Measurements from ENCODE around the gene OAT. TPM values are rescaled to one million over a fixed set of nuclear protein-coding genes. Genes with fewer than 3 reads are reported as not detected.

OAT gene
- total RNA-seq, 1 donor from 2014 or later = 119 TPM

DNA sequence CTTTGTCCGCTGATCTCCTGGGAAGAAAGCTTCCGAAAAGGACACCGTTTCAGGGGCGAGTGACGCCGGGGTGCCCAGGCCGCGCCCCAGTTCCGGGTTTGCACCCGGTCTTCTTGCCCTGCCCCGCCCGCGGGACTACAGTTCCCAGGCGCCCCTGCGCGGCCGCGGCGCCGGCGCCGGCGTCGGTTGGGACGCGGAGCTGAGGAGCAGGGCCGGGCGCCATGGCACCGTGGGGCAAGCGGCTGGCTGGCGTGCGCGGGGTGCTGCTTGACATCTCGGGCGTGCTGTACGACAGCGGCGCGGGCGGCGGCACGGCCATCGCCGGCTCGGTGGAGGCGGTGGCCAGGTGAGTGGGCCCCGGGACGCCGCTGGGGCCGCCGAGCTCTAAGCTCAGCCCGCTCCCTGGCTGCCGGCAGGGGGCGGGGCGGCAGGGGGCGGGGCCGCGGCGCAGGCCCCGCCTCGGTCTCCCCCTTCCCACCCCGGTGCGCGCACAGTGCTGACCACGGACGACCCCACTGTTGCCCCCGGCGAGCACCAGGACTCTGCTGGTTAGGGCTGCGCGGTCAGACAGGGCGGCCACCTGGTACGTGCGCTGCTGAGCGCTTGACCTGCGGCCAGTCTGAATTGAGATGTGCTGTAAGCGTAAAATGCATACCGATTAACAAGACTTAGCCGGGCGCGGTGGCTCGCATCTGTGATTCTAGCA is 43.1 kb upstream of the OAT start, which contains the start of gene LHPP:
Gene LHPP, plus strand, starts transcription at position 182 of the 706 bp plus-strand sequence. Its CDS starts 40 bp downstream, at position 222.
- Histone ChIP-seq H3K27me3 (ENCODE audit: insufficient read depth, low read length) (peaks cover 10% of the 10 kb centered on the region), H3K4me2 (ENCODE audit: low read length) (peak within 1 kb of the TSS; percentile 96), H3K36me3 (ENCODE audit: insufficient read depth, low read length) (no peaks in the 10 kb centered on the region), H3K4me1 (ENCODE audit: insufficient read depth, low read length) (peaks cover 4% of the 10 kb centered on the region), H3K9me3 (ENCODE audit: insufficient read depth, low read depth, low read length) (no peaks in the 10 kb centered on the region), H2AFZ (ENCODE audit: low read depth, low read length) (peak within 1 kb of the TSS; percentile 98), H3K79me2 (ENCODE audit: insufficient read depth, low read length) (no peaks in the 10 kb centered on the region), H3K4me3 (ENCODE audit: insufficient read depth, low read depth, low read length) (peak within 1 kb of the TSS; percentile 77), H3K27ac (ENCODE audit: low read depth, low read length) (peak within 1 kb of the TSS; percentile 53), H4K20me1 (ENCODE audit: insufficient read depth, low read length) (peaks cover 9% of the 10 kb centered on the region), H3K9ac (ENCODE audit: low read length) (peak within 1 kb of the TSS; percentile 74)
- H3K27me3 Mint-ChIP-seq (ENCODE audit: low read depth, unreplicated experiment) = peaks cover 5% of the 10 kb centered on the region
- peak within 1 kb of the TSS; percentile 87 for H3K4me3 Mint-ChIP-seq (ENCODE audit: unreplicated experiment)
- TF ChIP-seq EZH2 (IDR thresholded peaks at IDR 0.05; ENCODE audit: insufficient read depth, low read length) (no peak), CTCF (IDR thresholded peaks at IDR 0.05; ENCODE audit: insufficient read depth, low read depth, low read length) (no peak)
- DNase-seq (ENCODE audit: low read depth) = peak; percentile 54
- peaks cover 3% of the 10 kb centered on the region for H3K4me1 Mint-ChIP-seq (ENCODE audit: low read depth, unreplicated experiment)
- no peaks in the 10 kb centered on the region for H3K36me3 Mint-ChIP-seq (ENCODE audit: low read depth, unreplicated experiment)
- peaks cover 7% of the 10 kb centered on the region for H3K9me3 Mint-ChIP-seq (ENCODE audit: unreplicated experiment)
- H3K27ac Mint-ChIP-seq (ENCODE audit: unreplicated experiment) = peak within 1 kb of the TSS; percentile 10
- FAIRE-seq = no peak

DNA sequence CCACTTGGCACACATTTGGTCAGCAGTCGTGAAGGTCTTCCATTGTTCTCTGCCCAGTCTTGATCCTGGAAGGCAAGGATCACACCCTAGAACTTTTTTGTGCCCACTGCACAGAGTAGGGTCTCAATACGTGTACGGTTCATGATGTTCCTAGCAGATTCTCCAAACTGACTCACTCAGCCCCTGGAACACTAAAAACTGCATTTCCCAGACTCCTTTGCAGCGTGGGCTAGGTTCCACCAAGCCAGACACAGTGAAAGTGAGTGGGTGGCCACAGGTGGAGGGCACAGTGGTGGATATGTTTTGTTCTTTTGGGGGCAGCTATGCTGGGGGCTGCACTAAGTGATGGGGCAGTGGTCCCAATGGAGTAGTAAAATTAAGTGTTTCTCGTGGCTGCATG is 41.4 kb upstream of the OAT start:
- TF ChIP-seq CTCF (IDR thresholded peaks at IDR 0.05; ENCODE audit: insufficient read depth, low read depth, low read length) (no peak), EZH2 (IDR thresholded peaks at IDR 0.05; ENCODE audit: insufficient read depth, low read length) (no peak)
- no peaks in the 10 kb centered on the region for H3K36me3 Mint-ChIP-seq (ENCODE audit: low read depth, unreplicated experiment)

GRCh38 chr10:124459395-124459794 is 40.7 kb upstream of the OAT start:
- H3K4me3 Mint-ChIP-seq (ENCODE audit: unreplicated experiment) = no peak overlapping the region
- H3K9me3 ChIP-seq (ENCODE audit: insufficient read depth, low read depth, low read length) = no peaks in the 10 kb centered on the region
- peaks cover 2% of the 10 kb centered on the region for H4K20me1 ChIP-seq (ENCODE audit: insufficient read depth, low read length)
- no peak overlapping the region for H2AFZ ChIP-seq (ENCODE audit: low read depth, low read length)
- H3K27ac ChIP-seq (ENCODE audit: low read depth, low read length) = no peak overlapping the region
- peaks cover 7% of the 10 kb centered on the region for H3K9me3 Mint-ChIP-seq (ENCODE audit: unreplicated experiment)
- H3K4me3 ChIP-seq (ENCODE audit: insufficient read depth, low read depth, low read length) = no peak overlapping the region
- no peaks in the 10 kb centered on the region for H3K36me3 ChIP-seq (ENCODE audit: insufficient read depth, low read length)
- H3K36me3 Mint-ChIP-seq (ENCODE audit: low read depth, unreplicated experiment) = no peaks in the 10 kb centered on the region
- no peaks in the 10 kb centered on the region for H3K79me2 ChIP-seq (ENCODE audit: insufficient read depth, low read length)
- TF ChIP-seq CTCF (IDR thresholded peaks at IDR 0.05; ENCODE audit: insufficient read depth, low read depth, low read length) = no peak
- no peak for TF ChIP-seq EZH2 (IDR thresholded peaks at IDR 0.05; ENCODE audit: insufficient read depth, low read length)
- H3K27me3 Mint-ChIP-seq (ENCODE audit: low read depth, unreplicated experiment) = peaks cover 19% of the 10 kb centered on the region
- DNase-seq (ENCODE audit: low read depth) (no peak), FAIRE-seq (no peak)
- no peaks in the 10 kb centered on the region for H3K4me1 Mint-ChIP-seq (ENCODE audit: low read depth, unreplicated experiment)
- H3K9ac ChIP-seq (ENCODE audit: low read length) = no peak overlapping the region
- no peak overlapping the region for H3K4me2 ChIP-seq (ENCODE audit: low read length)
- no peak overlapping the region for H3K27ac Mint-ChIP-seq (ENCODE audit: unreplicated experiment)
- peaks cover 4% of the 10 kb centered on the region for H3K4me1 ChIP-seq (ENCODE audit: insufficient read depth, low read length)
- peaks cover 25% of the 10 kb centered on the region for H3K27me3 ChIP-seq (ENCODE audit: insufficient read depth, low read length)

More for the DNA sequence above, 41.4 kb upstream of the OAT start:
- no peak for DNase-seq (ENCODE audit: low read depth)
- H3K4me3 ChIP-seq (ENCODE audit: insufficient read depth, low read depth, low read length) = no peak overlapping the region
- H3K4me1 Mint-ChIP-seq (ENCODE audit: low read depth, unreplicated experiment) = peaks cover 3% of the 10 kb centered on the region
- FAIRE-seq = no peak
- peaks cover 19% of the 10 kb centered on the region for H3K27me3 ChIP-seq (ENCODE audit: insufficient read depth, low read length)
- no peak overlapping the region for H3K9ac ChIP-seq (ENCODE audit: low read length)
- H3K4me3 Mint-ChIP-seq (ENCODE audit: unreplicated experiment) = no peak overlapping the region
- H3K79me2 ChIP-seq (ENCODE audit: insufficient read depth, low read length) = no peaks in the 10 kb centered on the region
- peaks cover 13% of the 10 kb centered on the region for H3K27me3 Mint-ChIP-seq (ENCODE audit: low read depth, unreplicated experiment)
- no peak overlapping the region for H3K4me2 ChIP-seq (ENCODE audit: low read length)
- no peak overlapping the region for H3K27ac ChIP-seq (ENCODE audit: low read depth, low read length)
- H4K20me1 ChIP-seq (ENCODE audit: insufficient read depth, low read length) = peaks cover 9% of the 10 kb centered on the region
- no peaks in the 10 kb centered on the region for H3K36me3 ChIP-seq (ENCODE audit: insufficient read depth, low read length)
- no peak overlapping the region for H3K27ac Mint-ChIP-seq (ENCODE audit: unreplicated experiment)
- H3K9me3 ChIP-seq (ENCODE audit: insufficient read depth, low read depth, low read length) = no peaks in the 10 kb centered on the region
- H3K4me1 ChIP-seq (ENCODE audit: insufficient read depth, low read length) = peaks cover 4% of the 10 kb centered on the region
- no peak overlapping the region for H2AFZ ChIP-seq (ENCODE audit: low read depth, low read length)
- peaks cover 7% of the 10 kb centered on the region for H3K9me3 Mint-ChIP-seq (ENCODE audit: unreplicated experiment)
